Head of caudate nucleus (tissue), 42 donors: ENCODE measurements around the gene LPO.
A peak's percentile ranks its signal among the peaks of the same experiment; 100 is the strongest.

Experiments used
- DNase-seq, 42 donors: peaks; one replicate each; pipeline versions ENCODE4 v3.0.0 to v3.0.0-alpha.2; 2020 to 2021; ENCODE audit warnings: mixed read lengths in 7 of 42
- intact Hi-C: fragments of 100-400 bp; cut with DNase I; formaldehyde crosslinking; loops from one replicate; pipeline ENCODE4 v1.15.0; 2022

Gene LPO

DNA sequence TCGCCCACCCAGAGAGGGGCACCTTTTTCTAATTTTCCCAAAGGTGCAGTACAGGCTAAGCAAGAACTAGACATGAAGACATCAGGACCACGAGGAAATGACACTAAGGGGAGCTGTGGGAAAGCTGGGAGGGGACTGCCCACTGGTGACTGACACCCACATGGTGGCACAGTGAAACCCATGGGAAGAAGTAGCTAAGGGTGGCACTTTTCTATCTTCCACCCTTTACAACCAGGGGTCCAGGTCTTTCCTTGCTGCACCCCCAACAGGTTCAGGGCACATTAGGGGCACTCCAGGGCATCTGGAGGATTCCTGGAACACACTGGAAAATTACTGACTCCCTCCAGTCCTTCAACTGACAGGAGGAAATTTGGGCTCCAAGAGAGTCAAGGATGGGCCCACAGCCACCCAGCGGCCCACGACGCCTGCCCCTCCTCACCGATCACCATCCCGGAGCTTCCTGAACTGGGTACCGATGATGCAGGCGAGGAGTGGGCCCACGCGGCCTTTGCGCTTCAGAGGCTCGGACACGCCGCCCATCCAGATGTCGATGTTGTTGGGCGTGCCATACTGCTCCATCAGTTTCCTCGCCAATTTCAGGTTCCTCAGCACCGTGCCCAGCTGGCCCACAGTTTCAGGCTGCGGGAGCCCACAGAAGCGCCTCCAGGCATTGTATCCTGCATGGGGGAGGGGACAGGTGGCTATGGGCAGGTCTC, 33.0 kb downstream of the LPO start:
- DNase-seq, result no peak
- intact Hi-C loops, result no loop called here

DNA sequence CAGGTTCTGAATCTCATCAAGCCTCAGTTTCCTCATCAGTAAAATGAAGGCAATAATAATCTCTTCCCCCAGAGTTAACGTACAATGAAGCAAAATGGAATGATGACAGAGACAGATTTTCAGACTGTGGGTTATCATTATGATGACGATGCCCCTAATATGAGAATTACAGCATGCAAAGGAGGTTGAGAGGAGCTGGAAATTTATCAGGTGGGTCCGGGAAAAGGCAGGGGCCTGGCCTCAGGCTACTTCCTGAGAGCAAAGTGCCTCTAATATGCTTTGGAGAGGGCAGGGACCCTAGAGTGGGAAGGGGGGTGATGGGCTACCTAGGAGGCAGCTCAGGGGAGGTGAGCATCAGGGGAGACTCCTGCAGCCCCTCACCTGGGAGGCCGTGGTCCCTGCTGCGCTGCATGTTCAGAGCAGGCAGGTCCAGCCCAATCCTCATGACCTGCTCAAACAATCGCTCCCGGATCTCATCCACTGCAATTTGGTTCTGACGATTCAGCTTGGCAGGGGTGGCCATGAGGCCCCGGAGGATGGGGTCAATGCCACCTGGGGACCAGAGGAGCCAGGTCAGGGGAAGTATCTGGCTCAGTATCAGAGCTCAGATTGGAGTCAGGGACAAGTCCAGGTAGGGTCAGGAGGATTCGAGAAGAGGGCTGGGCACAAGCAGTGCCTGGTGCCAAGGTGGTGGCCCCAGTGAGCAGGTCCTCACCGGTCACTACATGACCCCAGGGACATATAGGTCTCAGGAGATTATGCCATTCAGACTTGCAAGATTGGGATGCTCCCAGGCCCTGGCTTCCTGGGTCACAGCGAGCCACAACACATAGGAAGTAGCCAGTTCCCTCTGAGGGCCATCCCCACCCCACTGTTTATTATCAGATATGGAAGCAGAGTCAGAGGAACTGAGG, 34.2 kb downstream of the LPO start:
- no peak for DNase-seq
- intact Hi-C loops, result no loop called here

DNA sequence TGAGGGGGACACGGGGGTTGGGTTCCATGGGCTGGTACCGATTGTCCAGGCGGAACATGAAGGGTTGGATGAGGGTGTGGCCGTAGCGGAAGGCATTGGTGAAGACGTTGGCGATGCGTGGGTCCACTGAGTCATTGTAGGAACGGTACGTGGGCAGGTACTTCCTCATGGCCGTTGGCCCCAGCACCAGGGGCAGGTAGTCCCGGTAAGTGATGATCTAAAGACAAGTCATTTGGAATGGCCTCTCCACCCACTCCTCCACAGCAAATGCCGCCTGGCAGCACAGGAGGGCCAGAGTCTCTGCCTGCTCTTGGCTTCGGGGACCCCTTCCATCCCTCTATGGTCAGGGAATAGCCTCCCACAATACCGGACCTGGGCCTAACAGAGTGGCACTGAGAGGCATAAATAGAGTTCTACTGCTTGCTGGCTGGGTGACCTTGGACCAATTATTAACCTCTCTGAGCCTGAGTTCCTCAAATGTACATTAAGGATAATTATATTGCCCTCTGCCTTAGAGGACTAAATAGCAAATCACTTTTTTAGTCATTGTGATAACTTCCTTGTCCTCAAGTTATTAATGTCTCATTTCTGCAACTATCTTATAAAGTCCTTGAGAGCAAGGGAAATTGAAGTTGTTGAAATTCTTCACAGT, 35.2 kb downstream of the LPO start:
- intact Hi-C loops, result no loop called here
- no peak for DNase-seq

DNA sequence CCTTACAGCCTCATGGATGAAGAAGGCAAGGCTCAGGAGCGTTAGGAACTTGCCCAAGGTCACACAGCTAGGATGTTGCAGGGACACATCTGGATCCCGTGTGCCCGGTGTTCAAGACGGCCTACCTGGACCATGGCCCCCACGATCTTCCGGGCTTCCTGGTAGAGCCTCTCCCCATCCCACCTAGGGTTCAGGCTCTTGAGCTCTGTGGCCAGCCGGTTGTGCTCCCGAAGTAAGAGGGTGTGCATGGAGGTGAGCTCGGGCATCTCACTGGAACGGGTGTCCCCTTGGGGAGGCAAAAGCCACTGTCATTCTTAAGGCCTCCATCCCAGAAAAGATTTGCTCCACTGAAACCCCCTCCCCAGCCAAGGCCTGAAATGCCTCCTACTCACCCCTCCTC, 37.0 kb downstream of the LPO start:
- no peak for DNase-seq
- intact Hi-C loops, result no loop called here

DNA sequence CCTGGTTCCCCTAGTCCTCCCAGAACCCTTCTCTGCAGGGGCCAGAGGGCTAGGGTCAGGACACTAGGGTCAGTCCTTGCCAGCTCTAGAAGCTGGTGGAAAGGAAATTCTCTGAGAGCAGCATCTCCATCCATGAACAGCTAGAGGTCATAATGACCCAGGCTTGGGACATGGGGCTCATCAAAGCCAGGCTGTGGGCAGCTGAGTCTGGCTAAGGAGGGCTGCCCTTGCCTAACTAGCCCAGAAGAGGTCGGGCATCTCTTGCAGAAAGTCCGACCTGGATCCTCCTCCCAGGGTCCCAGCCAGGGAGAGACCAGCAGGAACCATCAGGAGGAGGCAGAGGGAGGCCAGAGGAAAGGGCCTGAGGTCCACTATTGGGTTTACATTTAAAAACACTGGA, 38.0 kb downstream of the LPO start:
- intact Hi-C loops, result no loop called here
- DNase-seq, result no peak

DNA sequence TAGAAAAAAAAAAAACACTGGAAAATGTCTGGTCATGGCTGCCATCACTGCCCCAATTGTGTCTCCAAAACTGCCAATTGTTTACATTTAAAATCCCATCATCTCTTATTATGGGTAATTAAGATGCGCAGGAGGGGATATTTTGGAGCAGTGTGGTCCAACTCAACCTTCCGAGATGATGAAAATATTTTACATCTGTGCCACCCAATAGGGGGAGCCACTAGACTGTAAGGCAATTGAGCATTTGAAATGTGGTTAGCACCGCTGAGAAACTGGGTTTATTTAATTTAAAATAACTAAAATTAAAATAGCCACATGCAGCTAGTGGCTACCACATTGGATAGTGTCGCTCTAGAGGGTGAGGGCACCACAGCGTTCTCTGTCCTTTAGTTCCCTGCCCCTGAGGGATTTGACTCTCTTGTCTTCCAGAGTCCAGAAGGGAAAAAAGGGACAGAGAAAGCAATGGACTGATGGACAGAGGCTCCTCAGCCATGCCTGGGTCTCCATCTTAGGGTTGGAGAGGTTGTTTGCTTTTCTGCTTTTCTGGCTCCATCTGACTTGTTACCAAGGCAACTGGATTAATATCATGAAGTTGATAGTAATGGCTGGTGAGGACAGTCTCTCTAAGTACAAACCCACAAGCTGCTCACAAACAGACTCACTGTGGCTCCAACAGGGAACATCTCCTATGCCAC, 38.9 kb downstream of the LPO start:
- intact Hi-C loops, result no loop called here
- peak in 6 of 42 donors; percentile 20 to 52 (median 30) for DNase-seq

DNA sequence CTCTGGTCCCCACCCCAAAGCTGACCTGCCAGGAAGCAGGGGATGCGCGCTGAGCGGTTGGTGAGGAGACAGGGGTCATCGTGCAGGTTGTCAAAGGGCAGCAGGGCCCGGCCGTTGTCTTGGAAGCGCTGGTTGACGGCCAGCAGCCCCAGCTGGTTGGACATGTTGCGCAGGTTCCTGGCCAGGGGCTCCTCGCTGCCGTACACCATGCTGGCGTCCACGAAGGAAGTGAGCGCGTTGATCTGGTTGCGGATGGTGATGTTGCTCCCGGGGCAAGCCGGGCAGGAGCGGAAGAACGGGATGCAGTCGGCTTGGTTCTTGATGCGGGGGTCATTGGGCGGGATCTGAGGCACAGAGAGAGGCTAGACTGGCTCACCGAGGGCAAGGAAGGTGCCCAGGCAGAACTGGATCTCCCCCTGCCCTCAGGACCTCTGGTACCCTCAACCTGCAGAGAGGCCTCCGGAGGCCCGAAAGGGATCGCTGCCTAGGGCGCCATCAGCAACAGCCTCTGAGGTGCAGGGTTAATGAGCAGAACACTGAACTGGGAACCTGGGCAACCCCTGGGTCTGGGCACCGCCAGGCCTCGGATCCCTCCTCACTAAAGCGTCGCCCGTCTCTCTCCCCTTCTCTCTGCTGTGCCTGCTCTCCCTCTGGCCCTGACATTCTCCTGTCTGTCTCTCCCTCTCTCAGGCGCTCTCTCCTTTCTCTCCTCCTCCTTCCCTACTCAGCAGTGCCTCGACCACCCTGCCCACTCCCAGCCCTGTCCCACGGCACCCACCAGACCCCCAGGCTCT, 39.6 kb downstream of the LPO start:
- no peak for DNase-seq
- intact Hi-C loops, result no loop called here

DNA sequence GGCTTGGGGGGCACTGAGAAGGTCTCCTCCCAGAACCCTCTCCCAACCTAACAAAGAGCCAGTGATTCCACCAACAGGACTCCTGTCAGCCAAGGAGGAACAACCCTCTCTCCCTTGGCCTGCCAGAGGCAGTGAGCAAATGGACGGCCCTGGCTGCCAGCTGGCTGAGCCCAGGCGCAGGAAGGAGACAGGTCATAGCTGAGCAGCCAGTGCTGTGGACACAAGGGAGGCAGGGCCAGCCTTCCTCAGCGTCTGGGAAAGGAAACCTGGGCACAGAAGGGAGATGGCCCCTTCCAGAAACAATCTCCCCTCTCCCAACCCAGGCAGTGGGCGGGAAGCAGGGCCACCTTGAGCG, 40.3 kb downstream of the LPO start:
- intact Hi-C loops, result no loop called here
- DNase-seq, result peak in 5 of 42 donors; percentile 13 to 54 (median 31)

DNA sequence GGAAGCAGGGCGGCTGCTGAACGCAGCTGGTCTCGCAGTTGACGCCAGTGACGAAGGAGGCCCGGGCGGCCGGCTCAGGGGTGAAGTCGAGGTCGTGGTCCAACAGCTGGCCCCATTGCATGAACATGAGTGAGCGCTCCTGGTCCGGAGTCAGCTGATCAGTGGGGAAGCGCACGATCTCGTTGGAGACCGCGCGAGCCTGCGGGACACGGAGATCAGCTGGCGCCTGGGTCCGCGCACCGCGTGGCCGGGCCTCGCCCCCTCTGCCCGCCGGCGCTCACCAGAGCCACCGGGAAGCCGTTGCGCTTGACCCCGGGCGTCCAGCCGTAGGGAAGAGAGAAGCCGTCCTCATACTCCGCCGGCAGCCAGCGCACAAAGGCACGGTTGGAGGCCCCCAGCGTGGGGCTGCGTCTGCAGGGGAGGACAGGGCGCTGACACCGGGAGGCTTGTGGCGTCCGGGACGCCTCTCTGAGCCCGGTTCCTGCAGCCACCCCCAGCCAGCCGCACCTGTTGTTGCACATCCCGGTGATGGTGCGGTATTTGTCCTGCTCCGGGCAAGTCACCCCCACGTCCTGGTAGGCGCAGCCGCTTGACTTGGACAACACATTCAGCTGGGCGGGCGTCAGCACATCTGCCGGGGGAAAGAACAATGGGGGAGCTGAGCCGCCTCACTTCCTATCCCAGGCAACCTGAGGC, 40.8 kb downstream of the LPO start:
- intact Hi-C loops, result no loop called here
- no peak for DNase-seq

DNA sequence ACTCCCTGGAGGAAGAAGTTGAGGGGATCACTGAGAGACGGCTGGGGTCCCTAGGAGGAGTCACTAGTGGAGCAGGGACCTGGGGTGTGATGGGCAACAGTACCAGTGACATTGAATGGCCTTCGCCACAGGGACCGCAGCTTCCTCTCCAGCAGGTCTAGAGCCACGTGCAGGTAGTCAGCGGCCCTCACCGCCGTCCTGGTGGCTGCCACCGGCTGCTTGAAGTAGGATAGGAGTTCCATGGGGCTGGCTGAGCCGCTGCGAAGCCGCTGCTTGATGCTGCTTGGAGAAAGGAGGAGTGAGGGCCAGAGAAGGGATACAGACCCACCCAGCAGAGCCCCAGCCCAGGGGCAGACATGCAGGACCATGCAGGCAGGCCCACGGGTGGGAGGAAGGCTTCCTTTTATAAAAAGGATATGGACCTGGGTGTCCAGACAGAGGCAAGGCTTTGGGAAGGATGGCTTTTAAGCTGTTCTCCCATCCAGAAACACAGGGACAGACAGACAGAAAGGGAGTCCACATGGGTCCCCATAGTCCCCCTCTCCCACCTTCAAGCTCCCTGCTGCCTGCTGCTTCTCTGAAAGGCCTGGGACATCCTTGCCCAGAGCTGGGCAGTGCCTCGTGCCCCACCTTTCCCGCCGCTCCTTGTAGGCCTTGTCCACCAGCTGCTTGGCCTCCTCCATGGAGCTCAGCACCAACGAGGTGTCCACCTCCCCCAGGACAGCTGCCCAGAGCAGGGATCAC, 41.5 kb downstream of the LPO start:
- intact Hi-C loops, result no loop called here
- no peak for DNase-seq

DNA sequence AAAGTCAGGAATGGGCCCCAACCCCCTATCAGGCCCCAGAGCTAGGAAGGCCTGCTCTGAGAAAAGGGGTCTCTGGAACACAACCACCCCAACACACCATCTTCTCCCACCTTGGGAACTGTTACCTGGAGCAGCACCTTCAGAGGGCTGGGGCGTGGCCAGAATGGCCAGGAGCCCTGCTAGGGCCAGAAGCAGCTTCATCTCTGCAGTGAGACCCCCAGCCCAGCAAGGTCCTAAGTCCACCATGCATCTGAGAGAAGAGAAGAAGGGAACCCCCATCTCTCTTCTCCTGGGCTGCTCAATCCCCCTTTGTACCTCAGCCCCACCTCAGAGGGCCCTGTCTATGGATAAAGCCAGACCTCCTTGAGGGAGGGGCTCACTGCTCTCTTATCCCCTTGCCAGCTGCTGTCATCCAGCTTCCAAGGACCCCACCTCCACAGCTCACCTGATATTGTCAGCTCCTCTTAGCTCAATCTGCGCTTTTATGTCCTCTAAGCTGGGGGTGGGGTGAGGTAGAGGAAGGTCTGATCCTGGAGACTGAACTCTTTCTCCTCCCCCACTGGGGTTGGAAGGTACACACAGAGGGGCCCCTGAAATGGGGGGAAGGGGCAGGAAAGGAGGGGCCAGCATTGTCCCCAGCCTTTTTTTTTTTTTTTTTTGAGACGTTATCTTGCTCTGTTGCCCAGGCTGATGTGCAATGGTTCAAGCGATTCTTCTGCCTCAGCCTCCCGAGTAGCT, 42.3 kb downstream of the LPO start, which contains the start of gene MPO:
Gene MPO, minus strand, starts transcription at position 456 of the 738 bp plus-strand sequence. Its CDS starts 177 bp downstream, at position 279.
- intact Hi-C loops, result no loop called here
- DNase-seq, result peak in 1 of 42 donors; percentile 20

DNA sequence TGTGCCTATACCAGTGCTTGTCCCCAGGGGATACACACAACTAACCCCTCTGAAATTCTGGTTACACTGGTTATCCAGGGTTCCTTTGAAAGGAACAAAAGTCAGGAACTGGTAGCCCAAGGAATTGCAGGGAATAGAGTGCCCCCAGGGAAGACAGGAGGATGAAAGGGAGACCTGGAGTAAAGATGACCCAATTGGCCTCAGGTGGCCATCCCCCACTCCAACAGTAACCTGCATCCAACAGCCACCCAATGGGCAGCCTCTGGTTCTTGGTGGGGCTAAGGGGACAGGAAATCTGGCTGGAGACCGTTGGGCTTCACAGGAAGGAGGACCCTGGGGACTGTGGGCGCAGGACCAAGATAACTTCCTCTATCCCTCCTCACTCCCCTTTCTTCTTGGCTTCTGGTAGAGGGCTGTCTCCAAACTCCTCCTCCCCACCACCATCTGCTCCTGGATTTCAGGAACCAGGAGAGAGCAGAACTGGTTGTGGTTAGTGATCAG, 43.2 kb downstream of the LPO start:
- peak in 2 of 42 donors; percentile 4 to 16 for DNase-seq
- intact Hi-C loops, result no loop called here

DNA sequence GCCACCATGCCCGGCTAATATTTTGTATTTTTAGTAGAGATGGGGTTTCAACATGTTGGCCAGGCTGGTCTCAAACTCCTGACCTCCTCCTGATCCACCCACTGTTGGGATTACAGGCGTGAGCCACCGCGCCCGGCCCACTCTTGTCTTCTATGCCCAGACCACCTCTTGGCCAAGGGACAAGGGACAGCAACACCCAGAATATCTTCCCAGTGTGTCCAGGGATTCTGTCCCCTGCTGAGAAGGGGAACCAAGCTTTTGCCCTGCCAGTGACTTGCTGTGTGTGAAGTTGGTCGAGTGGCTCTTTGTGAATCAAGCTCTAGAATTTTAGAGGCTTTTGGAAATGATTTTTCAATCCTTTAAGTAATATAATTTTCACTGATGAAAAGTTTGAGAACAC, 44.1 kb downstream of the LPO start:
- intact Hi-C loops, result no loop called here

DNA sequence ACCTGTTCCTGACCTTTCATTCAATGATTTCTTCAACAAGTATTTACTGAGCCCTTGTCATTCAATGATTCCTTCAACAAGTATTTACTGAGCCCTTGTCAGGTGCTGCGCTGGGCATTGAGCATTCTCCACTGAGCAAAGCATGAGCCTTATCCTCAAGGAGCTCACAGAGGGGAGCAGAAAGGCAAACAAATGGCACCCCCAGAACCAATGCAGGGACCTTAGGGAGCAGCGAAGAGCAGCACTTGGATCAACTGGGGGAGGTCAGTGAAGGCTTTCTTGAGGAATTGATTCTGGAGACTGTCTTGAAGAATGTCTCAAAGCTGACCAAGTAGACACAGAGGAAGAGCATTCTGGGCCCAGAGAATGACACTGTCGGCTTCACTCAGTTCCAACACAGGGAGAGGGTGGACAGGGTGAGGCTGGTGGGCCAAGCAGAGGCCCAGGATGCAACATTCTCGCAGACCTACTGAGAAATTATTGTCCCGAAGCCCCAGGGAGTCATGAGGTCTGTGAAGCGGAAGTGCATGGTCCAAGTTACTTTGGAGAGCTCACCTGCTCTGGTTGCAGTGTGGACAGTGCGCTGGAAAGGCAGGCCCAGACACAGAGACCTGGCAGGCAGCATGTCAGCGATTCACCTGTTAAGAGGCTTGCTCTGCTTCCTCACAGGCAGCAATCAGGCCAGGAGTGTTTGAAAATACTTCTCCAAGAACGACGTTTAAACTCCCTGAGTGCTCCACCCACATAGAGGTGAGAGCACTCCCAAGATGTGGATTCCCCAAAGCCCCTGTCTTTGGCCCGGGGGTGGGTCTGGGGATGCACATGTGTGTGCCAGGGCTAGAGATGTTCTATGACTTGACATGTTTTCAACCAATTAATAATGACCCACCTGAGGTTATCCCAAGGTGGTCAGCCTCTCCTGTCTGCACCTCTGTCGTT, 45.6 kb downstream of the LPO start:
- intact Hi-C loops, result no loop called here
- DNase-seq, result peak in 3 of 42 donors; percentile 5 to 28 (median 21)

More for the DNA sequence above, 44.1 kb downstream of the LPO start:
- DNase-seq, result peak in 2 of 42 donors; percentile 26 to 33
